Cardiac muscle cell (in vitro differentiated cells and primary cell): Measurements from ENCODE around the gene TSPAN4. TPM values are rescaled to one million over a fixed set of nuclear protein-coding genes. Genes with fewer than 3 reads are reported as not detected.

ENCODE experiments used
- DNase-seq, 2 donors: peaks; one replicate each; pipeline versions ENCODE4 v3.0.0 to v3.0.0-alpha.2; 2010 to 2017; ENCODE audit warnings: low read depth in 1 of 2, low spot score in 1 of 2
- H3K27ac ChIP-seq: fragments of 200-600 bp; sonication (generic); 2 replicates; pipeline ENCODE4 v1.5.1; 2016
- H3K27me3 ChIP-seq: fragments of 200-600 bp; sonication (generic); 2 replicates; pipeline ENCODE4 v1.6.0; 2016; ENCODE audit warnings: control low read depth
- H3K36me3 ChIP-seq: fragments of 200-600 bp; sonication (generic); 2 replicates; pipeline ENCODE4 v1.5.1; 2016; ENCODE audit warnings: control low read depth
- H3K4me1 ChIP-seq: fragments of 200-600 bp; sonication (generic); 2 replicates; pipeline ENCODE4 v1.8.1; 2017; ENCODE audit warnings: low read depth, mild to moderate bottlenecking, mixed run types
- H3K4me3 ChIP-seq: fragments of 200-600 bp; sonication (generic); 2 replicates; pipeline ENCODE4 v1.5.1; 2016; ENCODE audit warnings: mild to moderate bottlenecking
- H3K9me3 ChIP-seq: fragments of 200-600 bp; sonication (generic); 2 replicates; pipeline ENCODE4 v1.5.1; 2017; ENCODE audit warnings: low read depth, mild to moderate bottlenecking, control low read depth
- polyA plus RNA-seq: library from polyadenylated mRNA; unstranded; fragments of >200 nt; fragmentation: Nextera tagmentation; extraction: Ambion mirVana; gene quantifications from 2 replicates; pipeline ENCODE4 v1.2.1, GENCODE V29; 2016
- total RNA-seq: library from RNA; depleted of rRNA; stranded (reverse); fragments of >200 nt; gene quantifications from 2 replicates; pipeline ENCODE4 v1.2.3, GENCODE V29; 2016
- TF ChIP-seq, protein P1 (sequence below): IDR thresholded peaks from 2 replicates; pipeline ENCODE4 v1.5.1; 2012; ENCODE audit warnings: low read depth, mild to moderate bottlenecking, low read length

TSPAN4 gene
- total and polyA plus RNA-seq, 2 experiments from 2014 or later, result 85.3 to 125 TPM

GRCh38 chr11:809287-810039 is 33.2 kb upstream of the TSPAN4 start, which contains the start of gene RPLP2:
Gene RPLP2 (plus strand): TSS chr11:809967. CDS start chr11:810235, 268 bp downstream.
- H3K9me3 ChIP-seq, result no peaks in the 10 kb centered on the region
- DNase-seq, result peak; percentile 97 to 98
- TF ChIP-seq, protein P1, sequence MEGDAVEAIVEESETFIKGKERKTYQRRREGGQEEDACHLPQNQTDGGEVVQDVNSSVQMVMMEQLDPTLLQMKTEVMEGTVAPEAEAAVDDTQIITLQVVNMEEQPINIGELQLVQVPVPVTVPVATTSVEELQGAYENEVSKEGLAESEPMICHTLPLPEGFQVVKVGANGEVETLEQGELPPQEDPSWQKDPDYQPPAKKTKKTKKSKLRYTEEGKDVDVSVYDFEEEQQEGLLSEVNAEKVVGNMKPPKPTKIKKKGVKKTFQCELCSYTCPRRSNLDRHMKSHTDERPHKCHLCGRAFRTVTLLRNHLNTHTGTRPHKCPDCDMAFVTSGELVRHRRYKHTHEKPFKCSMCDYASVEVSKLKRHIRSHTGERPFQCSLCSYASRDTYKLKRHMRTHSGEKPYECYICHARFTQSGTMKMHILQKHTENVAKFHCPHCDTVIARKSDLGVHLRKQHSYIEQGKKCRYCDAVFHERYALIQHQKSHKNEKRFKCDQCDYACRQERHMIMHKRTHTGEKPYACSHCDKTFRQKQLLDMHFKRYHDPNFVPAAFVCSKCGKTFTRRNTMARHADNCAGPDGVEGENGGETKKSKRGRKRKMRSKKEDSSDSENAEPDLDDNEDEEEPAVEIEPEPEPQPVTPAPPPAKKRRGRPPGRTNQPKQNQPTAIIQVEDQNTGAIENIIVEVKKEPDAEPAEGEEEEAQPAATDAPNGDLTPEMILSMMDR, result no peak
- peaks cover 9% of the 10 kb centered on the region for H3K4me1 ChIP-seq
- peak within 1 kb of the TSS; percentile 93 for H3K4me3 ChIP-seq
- no peaks in the 10 kb centered on the region for H3K27me3 ChIP-seq
- H3K36me3 ChIP-seq, result peaks cover 17% of the 10 kb centered on the region
- peak within 1 kb of the TSS; percentile 98 for H3K27ac ChIP-seq

DNA sequence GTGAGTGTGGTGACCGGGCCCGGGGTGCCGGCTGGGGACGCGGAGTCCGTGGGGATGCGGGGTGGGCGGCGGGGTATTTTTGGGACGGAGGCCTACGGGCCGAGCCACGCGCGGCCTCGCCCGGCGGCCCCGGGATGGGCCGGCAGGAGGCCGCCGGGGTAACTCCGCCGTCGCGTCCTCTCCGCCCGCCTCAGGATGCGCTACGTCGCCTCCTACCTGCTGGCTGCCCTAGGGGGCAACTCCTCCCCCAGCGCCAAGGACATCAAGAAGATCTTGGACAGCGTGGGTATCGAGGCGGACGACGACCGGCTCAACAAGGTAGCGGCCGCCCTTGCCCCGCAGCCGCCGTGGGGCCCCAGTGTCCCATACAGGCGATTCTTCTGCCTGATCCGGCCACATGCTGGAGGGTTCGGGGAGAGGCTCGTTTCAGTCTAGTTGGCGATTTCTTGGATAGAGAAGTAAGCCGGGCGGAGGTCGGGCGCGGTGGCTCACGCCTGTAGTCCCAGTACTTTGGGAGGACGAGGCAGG is 32.5 kb upstream of the TSPAN4 start:
- Histone ChIP-seq H3K9me3 (no peaks in the 10 kb centered on the region), H3K4me1 (peaks cover 7% of the 10 kb centered on the region), H3K36me3 (peaks cover 17% of the 10 kb centered on the region), H3K27ac (peak overlapping the region; percentile 98), H3K4me3 (peak overlapping the region; percentile 93), H3K27me3 (no peaks in the 10 kb centered on the region)
- TF ChIP-seq, protein P1, result peak; percentile 3
- DNase-seq, result no peak

GRCh38 chr11:811446-812245 is 31.0 kb upstream of the TSPAN4 start:
- TF ChIP-seq, protein P1, result peak; percentile 17
- Histone ChIP-seq H3K9me3 (no peaks in the 10 kb centered on the region), H3K36me3 (peaks cover 17% of the 10 kb centered on the region), H3K27ac (no peak overlapping the region), H3K4me1 (peaks cover 7% of the 10 kb centered on the region), H3K4me3 (no peak overlapping the region), H3K27me3 (no peaks in the 10 kb centered on the region)
- no peak for DNase-seq

- TF ChIP-seq, protein P1, result no peak
- Histone ChIP-seq H3K27me3 (no peaks in the 10 kb centered on the region), H3K9me3 (no peaks in the 10 kb centered on the region), H3K4me1 (peaks cover 7% of the 10 kb centered on the region), H3K4me3 (no peak overlapping the region), H3K36me3 (peaks cover 17% of the 10 kb centered on the region), H3K27ac (no peak overlapping the region)
- no peak for DNase-seq
Measured at GRCh38 chr11:812390-812789, 30.3 kb upstream of the TSPAN4 start.

GRCh38 chr11:813072-813455 is 29.6 kb upstream of the TSPAN4 start:
- Histone ChIP-seq H3K4me1 (peaks cover 7% of the 10 kb centered on the region), H3K9me3 (no peaks in the 10 kb centered on the region), H3K4me3 (no peak overlapping the region), H3K36me3 (peaks cover 17% of the 10 kb centered on the region), H3K27ac (no peak overlapping the region), H3K27me3 (no peaks in the 10 kb centered on the region)
- no peak for DNase-seq
- TF ChIP-seq, protein P1, result no peak
